GM19455 (cell line): ENCODE data around the gene GRIN1.
A peak's percentile ranks its signal among the peaks of the same experiment; 100 is the strongest.
"Not testable (repeated sequence)": the region's sequence is repeated elsewhere in the genome, so short reads cannot be mapped to it uniquely, and the experiment has no call there.

ENCODE experiments used
- ATAC-seq: cut with Tn5 transposase; IDR thresholded peaks from one replicate; pipeline ENCODE4 v1.9.1; 2021; ENCODE audit not compliant: unreplicated experiment

The GRIN1 gene

GRCh38 chr9:137111788-137112563 is 27.0 kb upstream of the GRIN1 start:
- ATAC-seq = no peak

- no peak for ATAC-seq
These were observed 26.2 kb upstream of the GRIN1 start for GRCh38 chr9:137112564-137113384.

- no peak for ATAC-seq
These were observed 25.4 kb upstream of the GRIN1 start for GRCh38 chr9:137113385-137114159.

GRCh38 chr9:137114220-137114612 is 24.7 kb upstream of the GRIN1 start:
- peak; percentile 25 for ATAC-seq

GRCh38 chr9:137114613-137115393 is 24.2 kb upstream of the GRIN1 start, which contains the start of gene DPP7:
TSS of gene DPP7 (minus strand) at chr9:137114733. CDS start at chr9:137114713, 20 bp downstream.
- peak; percentile 66 for ATAC-seq

- ATAC-seq = no peak
These were observed 23.4 kb upstream of the GRIN1 start for GRCh38 chr9:137115394-137116026.

- no peak for ATAC-seq
These were observed 22.9 kb upstream of the GRIN1 start for GRCh38 chr9:137116027-137116507.

GRCh38 chr9:137116728-137117127 is 22.2 kb upstream of the GRIN1 start:
- no peak for ATAC-seq

GRCh38 chr9:137117269-137117731 is 21.7 kb upstream of the GRIN1 start:
- ATAC-seq = no peak

- not testable (repeated sequence) for ATAC-seq
These were observed 20.8 kb upstream of the GRIN1 start for GRCh38 chr9:137118092-137118603.

- not testable (repeated sequence) for ATAC-seq
These were observed 16.8 kb upstream of the GRIN1 start for GRCh38 chr9:137121927-137122795.

- not testable (repeated sequence) for ATAC-seq
These were observed 16.0 kb upstream of the GRIN1 start for GRCh38 chr9:137122796-137123467.

GRCh38 chr9:137123468-137123837 is 15.5 kb upstream of the GRIN1 start:
- ATAC-seq = no peak

- not testable (repeated sequence) for ATAC-seq
These were observed 14.9 kb upstream of the GRIN1 start for GRCh38 chr9:137123952-137124462.

GRCh38 chr9:137126786-137127185 is 12.2 kb upstream of the GRIN1 start:
- no peak for ATAC-seq

GRCh38 chr9:137127301-137128157 is 11.4 kb upstream of the GRIN1 start:
- ATAC-seq = no peak
